ENCODE measurements around the gene MRE11.
"Not testable (repeated sequence)": the region's sequence is repeated elsewhere in the genome, so short reads cannot be mapped to it uniquely, and the experiment has no call there.

MRE11 gene

DNA sequence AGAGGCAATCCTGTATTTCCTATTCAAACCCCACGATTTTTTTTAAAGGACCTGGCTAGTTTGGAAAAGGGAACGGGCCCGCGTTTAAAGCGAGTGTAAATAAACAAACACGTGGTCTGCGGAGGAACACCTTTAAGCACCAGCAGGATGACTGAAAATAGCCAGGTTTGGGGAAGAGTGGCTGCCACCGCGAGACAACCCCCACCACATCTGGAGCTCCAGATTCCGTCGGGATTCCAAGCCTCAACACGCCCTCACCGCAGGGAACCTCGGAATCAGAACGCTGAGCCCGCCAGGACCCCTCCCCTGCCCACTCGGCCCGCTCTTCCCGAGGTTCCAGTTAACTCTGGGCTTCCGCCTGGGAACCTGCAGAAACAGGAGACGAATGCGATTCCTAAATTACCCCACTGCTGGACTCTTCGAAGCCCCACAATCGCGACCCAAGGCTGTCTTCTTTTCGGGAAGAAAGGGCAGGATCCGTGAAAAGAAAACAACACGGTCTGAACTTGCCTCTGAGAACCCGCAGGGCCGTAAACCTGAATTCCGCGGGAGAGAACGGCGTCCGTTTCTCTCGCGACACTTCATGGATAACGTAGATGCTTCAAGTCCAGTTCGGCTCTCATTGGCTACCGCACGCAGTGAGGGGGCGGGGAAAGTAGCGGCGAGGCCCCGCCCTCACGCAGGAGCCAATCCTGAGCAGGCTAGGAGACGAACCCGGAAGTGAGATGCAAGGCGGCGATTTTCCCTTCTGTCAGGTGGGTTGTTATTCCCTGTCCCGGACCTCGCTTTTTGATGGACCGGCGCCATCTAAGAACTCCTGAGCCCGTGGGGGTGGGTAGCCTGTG is at the start of gene MRE11, which contains the start of gene ANKRD49:
MRE11 (minus strand) TSS at position 564 of the 845 bp plus-strand sequence. CDS start 1,043 bp downstream, outside the sequence.
ANKRD49 (plus strand) TSS at position 704 of the 845 bp plus-strand sequence. CDS start 2,710 bp downstream, outside the sequence.
- peak; percentile 94 for DNase-seq

DNA sequence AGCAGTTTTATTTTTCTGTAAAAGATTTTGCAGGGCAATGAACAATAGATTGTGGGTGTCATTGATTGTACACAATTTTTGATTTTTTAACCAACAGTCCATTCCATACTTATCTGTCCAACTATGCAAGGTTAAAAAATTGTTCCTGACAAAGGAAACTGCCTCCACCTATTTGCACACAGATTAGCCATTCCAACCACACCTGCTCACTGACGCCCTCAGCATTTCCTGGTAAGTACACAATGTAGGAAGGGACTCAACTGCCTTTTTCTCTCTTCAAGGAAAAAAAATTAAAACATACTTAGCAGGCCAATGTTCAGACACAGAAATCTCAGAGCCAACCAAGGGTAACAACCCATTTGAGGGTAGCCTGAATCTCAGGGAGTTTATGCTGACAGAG is 45.8 kb upstream of the MRE11 start:
- no peak for DNase-seq

DNA sequence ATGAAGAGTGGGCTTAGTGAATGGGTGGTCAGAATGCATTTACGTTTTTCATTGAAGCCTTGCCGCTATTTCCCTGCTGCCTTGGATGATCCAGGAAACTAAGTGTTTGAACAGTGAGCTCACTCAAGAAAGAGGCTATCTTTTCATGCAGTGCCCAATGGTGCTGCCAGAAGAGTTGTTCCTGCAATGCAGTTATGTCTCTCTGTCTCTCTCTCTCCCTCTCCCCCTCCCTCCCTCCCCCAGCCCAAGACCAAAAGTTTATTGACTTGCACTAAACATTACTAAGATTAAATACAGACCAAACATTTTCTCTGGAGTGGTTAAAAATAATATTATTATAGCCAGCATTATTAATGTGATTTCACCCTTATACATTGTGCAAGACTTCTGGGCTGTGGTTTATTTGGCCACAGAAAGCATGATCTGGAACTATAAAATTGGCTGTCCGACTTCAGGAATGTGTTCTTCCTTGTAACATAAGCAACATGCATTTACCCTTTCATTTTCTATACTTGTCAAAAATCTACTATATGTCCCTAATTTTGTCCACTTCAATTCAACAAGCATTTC is 43.5 kb upstream of the MRE11 start:
- no peak for DNase-seq

DNA sequence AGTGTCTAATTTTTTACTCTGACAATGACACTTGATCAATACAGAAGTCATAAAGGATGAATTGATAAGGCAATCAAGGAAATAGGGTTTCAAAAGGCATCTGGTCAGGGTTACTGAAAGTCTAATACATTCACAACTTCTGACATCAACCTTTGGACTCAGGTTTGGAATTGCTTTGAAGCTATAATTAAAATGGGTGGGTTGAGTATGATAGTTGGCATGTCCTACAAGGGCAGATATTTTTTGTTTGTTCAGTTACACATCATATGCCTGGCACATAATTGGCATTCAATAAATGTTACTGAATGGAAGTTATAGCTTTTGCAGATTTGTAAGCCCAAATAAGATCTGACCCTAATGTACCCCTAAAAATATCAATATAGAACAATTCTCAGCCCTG is 42.7 kb upstream of the MRE11 start:
- no peak for DNase-seq

DNA sequence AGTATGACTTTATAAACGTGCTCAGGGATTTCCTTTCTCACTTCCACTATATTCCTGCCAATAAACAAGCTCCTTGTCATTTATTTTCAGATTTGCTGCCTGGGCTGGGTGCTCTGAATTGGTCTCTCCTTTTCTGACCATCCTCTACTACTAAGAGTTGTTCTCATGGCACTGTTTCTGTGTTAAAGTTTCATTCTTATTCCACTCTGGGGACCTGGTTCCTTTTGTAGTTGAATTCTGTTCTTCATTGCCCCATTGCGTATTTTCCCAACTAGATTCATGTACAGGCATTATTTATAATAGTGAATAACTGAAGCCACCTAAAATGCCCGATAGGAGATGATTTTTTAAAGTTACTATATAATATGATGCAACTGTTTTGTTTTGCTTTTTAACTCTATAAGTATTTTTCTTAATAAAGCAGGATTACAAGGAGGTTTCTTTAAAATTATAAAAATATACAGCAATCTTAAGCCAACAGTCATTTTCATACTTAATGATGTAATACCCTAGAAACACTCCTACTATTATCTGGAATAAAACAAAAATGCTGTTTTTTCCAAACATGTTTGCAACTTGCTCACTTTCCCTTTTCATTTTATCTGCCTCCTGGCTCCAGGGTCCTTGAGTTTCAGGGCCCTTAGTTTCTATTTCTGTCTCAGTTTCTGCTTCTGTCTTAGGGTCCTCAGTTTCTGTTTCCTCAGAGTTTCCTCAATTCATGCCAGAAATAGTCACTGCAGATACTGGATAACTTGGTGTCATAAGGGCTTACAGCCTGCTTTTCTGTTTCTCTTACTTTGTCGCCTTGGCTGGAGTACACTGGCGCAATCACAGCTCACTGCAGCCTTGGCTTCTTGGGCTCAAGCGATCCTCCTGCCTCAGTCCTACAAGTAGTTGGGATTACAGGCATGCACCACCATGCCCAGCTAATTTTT is 40.3 kb upstream of the MRE11 start:
- DNase-seq: no peak

DNA sequence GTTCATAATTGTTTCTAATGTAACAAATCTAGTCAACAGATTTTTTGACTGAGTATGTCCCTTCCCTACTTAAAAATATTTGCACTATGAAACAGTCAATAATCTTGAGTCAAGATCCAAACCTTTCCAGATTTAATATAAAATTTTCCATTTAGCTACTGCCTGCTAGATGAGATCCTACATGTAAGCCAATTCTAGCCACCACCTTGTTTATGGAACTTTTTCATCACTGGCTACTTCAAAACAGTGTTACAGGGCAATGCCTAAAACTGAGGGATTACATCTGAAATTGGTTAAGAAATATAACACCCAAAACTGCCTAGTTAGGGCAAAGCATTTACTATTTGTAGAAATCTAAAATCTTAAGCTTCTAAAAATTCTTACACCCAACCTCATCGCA is 39.6 kb upstream of the MRE11 start:
- DNase-seq: no peak

DNA sequence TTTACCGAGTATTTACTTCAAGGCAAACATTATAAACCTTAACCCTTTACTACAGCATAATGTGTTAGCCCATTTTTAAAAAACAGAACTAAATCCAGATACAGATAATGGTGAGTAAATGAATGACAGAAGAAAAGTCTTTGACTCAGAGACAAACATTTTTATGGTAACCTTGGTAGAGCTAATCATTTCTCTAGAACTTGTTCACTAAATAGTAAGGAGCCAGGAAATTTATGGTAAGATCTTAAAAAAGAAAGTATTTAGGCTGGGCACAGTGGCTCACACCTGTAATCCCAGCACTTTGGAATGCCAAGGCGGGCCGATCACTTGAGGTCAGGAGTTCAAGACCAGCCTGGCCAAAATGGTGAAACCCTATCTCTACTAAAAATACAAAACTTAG is 38.6 kb upstream of the MRE11 start:
- DNase-seq: no peak

DNA sequence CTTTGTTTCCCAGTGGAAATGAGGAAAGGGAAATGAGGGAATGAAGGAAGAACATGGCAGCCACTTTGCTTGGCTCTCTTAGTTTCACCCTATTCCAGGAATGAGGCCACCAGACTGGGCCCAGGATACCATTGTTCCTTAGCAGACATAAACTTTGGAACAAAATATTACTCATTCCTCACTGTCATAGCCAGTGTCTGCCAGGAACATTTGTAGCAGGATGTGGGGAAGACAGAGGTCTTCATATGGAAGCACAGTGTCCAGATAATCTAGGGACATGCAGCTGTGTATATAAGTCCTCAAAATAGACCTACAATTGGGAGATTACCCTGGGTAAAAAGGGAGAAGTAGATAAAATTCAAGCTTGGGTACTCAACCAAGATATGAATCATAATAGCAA is 34.9 kb upstream of the MRE11 start:
- DNase-seq: no peak

DNA sequence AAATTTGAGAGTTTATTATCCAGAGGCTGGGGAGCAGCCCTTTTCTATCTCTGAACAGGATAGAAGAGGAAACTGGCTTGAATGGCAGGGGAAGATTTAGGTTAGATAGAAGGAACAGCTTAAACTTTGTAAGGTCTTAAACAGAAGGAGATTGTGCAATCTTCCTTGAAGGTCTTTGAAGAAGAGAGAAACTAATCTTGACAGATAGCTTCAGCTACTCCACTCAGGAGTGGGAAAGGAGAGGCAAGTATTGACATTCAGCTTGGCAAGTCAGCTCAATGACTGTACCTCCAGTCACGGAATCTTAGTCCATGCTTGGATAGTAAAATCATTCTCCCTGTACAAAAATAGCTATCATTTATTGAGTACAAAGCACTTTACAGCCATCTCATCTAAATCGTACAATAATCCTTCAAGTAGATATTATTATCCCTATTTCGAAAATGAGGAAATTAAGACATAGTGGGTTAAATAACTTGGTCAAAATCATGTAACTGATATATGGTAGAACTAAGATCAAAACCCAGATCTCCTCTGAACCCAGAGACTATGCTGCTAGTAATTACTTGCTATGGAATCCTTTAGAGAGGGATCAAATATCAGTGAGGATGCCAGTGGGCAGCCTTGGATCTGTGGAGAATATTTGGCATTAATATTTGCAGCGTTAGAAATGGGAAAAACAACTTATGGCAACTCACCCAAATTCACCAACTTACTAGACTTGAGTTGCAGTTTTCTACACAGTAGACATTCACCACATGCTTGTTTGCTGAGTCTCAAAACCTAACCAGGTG is 33.2 kb upstream of the MRE11 start:
- DNase-seq: no peak

DNA sequence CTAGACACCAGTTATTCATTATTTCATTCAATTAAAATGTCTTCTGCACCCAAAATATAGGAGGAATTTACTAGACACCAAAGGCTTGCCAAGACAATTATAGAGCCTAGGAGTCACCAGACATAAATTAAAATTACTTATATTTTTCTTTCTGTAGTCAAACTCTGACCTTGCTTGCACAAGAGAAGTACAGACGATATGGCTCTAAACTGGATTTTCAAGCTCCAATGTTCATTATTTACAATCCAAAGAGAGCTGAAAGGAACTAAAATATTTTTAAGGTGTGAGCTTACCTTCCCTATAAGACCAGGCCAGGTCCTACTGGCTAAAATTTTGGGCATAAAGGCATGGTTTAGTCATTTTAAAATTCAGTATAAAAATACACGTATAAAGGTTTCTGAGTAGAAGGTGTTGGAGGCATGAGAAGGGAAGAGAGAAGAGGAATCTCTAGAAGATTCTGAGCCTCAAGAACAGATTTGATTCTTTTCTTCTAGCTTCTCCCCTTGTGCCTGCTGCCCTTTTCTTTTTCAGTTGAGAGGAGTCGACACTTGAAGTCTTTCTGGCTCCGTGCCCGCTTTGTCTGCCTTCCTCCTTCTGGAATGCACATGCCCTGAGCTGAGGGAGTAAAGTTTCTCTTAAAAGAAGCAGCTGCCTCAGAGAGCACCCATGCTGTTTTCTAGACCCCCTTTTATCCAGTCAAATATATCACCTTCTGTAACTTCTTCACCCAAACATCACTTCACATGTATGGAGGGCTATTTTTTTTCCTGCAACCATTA is 32.1 kb upstream of the MRE11 start:
- DNase-seq: no peak

DNA sequence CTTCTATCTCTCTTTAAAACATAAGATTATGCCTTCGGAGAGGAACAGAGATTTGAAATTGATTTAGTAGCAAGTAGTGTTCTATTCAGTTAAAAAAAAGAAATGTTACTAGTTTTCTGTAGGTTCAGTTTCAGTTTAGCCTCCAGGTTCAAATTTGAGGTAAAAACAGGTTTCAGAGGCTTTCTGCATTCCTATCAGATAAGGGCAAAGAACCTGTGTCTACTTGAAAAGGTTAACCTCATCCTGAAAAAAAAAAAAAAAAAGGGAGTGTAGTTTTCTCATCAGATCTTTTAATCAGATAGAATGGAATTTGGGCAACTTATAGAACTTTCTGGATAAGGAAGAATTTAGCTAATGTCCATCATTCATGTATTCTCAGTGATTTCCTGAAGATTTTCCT is 30.7 kb upstream of the MRE11 start:
- no peak for DNase-seq

DNA sequence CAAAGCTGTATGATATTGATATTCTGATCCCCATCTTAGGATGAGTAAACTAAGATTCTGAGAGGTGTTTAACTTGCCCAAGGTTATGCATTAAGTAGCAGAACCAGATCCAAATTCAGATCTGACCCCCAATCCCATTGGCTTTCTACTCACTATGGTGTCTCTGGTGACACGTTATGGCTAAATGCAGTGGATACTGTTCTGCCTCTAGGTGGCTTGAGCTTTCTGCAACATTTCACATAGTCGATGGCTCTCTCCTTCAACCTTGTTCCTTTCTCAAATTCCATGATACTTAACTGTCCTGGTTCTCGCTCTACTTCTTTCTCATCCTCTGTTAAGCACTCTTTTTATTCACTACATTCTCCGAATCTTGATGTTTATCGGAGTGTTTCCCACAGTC is 28.0 kb upstream of the MRE11 start:
- DNase-seq: no peak

DNA sequence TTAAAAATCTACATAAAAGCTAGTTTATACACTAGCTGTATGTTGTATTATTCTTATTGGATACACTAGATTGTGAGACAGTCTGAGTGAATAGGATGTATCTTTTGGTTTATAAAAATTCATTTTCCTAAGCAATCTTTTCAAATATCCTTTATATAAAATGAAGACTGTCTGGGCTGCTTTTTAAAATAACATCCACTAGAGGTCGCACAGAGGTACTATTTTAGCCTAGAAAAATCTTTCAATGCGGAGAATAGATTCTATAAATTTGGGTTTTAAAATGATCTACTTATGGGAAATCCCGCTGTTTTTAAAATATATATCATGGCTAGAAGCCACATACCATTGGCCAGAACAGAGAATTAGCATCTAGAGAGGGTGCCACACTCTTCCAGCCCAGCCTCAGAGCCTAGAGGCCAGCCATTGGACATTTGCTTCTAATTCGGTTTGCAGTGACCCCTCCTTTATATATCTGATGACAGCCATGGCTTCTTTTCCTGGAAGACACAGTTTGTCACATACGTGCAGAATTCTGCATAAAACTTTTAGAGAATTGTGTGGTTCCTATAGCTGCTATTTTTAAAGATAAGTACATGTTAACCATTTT is 25.9 kb upstream of the MRE11 start:
- no peak for DNase-seq

DNA sequence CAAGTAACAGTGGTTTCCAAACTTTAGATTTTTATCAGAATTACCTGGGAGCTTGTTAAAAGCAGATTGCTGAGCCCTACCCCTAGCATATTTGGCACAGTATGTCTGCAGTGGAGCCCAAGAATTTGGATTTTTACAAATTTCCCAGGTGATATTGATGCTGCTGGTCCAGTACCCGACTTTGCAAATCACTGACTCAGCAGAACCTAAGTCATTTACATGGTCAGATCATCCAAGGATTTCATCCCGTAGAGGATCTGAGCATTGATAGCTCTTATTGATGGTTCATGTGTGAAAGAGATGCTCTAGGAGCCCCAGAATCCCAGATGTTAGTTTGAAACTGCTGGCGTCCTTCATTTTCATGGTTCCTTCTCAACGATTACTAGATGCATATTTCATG is 24.7 kb upstream of the MRE11 start:
- DNase-seq: no peak

DNA sequence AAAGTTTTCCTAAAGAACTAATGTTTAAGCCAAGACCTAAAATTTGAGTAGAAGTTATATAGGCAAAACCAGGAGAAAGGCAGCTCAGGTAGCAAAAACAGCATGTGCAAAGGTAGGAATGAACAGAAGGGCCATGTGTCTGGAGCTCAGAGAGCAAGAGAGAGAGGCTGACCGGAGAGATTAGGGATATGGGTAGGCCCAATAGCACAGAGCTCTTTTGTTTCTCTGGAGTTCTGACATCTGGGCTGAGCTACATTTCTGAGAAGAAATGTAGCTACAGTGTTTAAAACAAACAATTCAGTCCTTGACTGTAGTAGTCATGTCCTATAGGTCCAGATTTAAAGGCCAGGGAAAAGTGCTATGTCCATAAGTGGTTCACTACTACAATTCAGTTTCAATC is 23.1 kb upstream of the MRE11 start:
- no peak for DNase-seq

DNA sequence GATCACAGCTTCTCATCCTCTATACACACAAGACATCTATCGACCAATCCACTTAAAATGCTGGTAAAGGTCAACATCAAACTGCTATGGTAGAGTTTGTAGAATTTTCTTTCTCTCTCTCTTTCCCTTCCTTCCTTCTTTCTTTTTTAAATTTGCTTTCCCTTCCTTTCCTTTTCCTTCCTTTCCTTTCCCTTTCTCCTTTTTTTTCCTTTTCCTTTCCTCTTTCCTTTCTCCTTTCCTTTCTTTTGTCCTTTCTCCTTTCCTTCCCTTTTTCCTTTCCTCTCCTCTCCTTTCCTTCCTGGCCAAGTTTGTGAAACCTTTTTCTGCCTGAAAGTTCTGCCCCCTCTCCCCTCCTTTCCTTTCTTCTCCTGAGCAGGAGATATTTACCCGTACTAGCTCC is 21.8 kb upstream of the MRE11 start:
- DNase-seq: no peak

DNA sequence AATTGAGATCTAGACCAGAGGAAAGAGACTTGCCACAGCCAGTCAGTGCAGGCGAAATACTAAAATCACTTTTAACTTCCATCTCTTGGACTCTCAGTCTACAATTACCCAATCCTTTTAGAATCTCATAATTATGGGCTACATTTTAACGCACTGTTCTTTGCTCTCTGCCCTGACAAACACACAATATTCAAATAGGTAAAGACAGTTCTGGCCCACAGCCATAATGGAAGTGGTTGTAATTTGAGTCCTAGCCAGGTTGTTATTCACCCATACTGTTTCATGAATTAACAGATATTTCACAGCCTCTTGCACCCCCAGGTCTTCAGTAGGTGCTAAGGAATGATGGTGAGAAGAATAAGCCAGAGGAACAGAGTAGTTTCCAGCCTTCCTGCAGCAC is 19.4 kb upstream of the MRE11 start:
- DNase-seq: no peak

DNA sequence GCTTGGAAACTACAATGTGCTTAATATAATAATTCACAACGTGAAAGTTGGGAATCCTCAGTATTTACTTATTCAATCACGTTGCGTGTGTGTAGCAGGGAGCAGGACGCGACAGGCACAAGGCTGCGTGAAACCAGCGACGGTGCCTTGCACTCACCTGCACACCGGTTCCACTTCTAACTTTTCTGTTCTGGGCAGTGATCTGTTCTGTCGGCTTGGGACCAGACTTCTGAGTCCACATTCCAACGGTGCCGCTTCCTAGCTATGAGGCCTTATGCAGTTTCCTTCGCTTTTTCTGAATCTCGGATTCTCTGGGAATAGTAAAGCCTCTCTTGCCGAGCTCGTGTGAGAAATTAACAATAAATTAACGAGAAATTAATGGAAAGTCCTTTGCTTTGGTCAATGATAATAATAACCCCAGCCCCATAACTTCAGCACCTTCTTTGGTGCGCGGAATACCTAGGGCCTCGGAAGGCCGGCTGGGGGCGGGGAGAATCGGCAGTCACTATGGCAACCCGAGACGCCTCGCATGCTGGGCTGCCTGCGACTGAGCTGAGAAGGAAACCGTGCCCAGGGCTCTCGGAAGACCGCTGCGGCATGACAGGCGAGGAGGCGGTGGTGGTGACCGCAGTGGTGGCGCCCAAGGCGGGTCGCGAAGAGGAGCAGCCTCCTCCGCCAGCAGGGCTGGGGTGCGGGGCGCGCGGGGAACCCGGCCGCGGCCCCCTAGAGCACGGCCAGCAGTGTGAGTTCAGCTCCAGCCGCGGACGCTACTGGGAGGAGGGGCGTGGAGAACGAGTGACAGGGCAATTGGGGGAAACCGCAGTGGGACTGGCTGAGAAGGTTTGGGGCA is 18.5 kb upstream of the MRE11 start, which contains the start of gene C11orf97:
C11orf97 (plus strand) TSS at position 530 of the 850 bp plus-strand sequence; CDS start at position 598, 68 bp downstream.
- DNase-seq: peak; percentile 42

DNA sequence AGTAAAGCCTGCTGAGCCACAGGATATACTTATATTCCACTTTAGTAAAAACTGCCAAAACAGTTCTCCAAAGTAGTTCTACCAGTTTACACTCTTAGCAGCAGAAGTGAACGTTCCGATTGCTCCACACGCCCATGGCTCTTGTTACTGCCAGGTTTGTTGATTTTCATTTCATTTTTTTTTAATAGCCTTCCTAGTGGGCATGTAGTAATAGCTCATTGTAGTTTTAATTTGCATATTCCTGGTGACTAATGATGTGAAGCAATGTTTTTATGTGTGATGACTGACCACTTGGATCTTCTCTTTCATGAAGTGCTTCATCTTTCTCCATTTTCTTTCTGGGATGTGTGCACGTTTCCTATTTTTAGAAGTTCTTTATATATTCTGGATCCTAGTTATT is 13.8 kb upstream of the MRE11 start:
- no peak for DNase-seq

DNA sequence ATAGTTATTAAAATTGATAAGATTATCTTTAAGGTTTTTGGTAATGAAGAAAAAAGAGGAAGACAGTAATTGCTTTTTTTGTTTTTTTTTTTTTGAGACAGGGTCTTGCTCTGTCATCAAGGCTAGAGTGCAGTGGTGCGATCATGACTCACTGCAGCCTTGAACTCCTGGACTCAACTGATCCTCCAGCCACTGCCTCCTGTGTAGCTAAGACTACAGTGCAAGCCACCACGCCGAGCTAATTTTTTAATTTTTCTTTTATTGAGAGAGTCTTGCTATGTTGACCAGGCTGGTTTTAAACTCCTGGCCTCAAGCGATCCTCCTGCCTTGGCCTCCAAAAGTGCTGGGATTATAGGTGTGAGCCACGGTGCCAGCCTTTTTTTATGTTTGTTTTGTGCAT is 12.9 kb upstream of the MRE11 start:
- DNase-seq: not testable (repeated sequence)

All from activated CD4-positive, alpha-beta T cell treated with anti-CD3 and anti-CD28 coated beads, Interleukin-2, amount 50 U/mL, for 1 hour (primary cell).